K562 (cell line): ENCODE data around the gene HOTAIR. TPM values are rescaled to one million over a fixed set of nuclear protein-coding genes. Genes with fewer than 3 reads are reported as not detected.

Source experiments
- ATAC-seq: fragments of 200-7000 bp; cut with Tn5 transposase; 3 replicates; pipeline ENCODE4 v1.9.1; 2020; ENCODE audit warnings: moderate library complexity
- BruUV-seq: library from RNA; stranded (reverse); fragments of 400-500 nt; replicated peaks from 2 replicates; lab custom pipeline; 2021; lab: Mats Ljungman, UMichigan
- CTCF ChIA-PET: fragments of 300-600 bp; formaldehyde crosslinking; extraction: SDS; loops from one replicate; lab custom pipeline; 2021; ENCODE audit warnings: low intra/inter-chr PET ratio; lab: Yijun Ruan, JAX
- POLR2A ChIA-PET: fragments of 300-600, 350-650 bp; sonication (Branson Sonifier 250); formaldehyde crosslinking; extraction: SDS; loops from one replicate; lab custom pipeline; 2021; ENCODE audit warnings: antibody characterized with exemption, inconsistent platforms; lab: Yijun Ruan, JAX
- DNase-seq, 4 experiments: peaks; one replicate each; pipeline versions ENCODE4 v3.0.0 to v3.0.0-alpha.2; 2011 to 2018; ENCODE audit warnings: low spot score in 3 of 4, mixed read lengths in 3 of 4; ENCODE audit errors: extremely low read depth in 1 of 4
- FAIRE-seq: peaks from 2 replicates; lab custom pipeline; 2011; peaks lifted over from hg19 to GRCh38; lab: Jason Lieb, UNC
- H2AFZ ChIP-seq: 2 replicates; pipeline ENCODE4 v1.6.0; 2011; ENCODE audit warnings: low read depth, low read length, control low read depth, inconsistent platforms
- H3K27ac ChIP-seq: fragments of 200-600 bp; 3 replicates; pipeline ENCODE4 v1.8.0; 2011; ENCODE audit warnings: low read depth, mild to moderate bottlenecking, control low read depth, inconsistent platforms, low read length, moderate library complexity, mixed read lengths; ENCODE audit errors: extremely low read depth
- H3K27me3 ChIP-seq, 2 experiments: fragments of 300-600 bp in 1 of 2; 2 replicates in 1 of 2; 3 replicates in 1 of 2; pipeline versions ENCODE4 v1.6.0 to v1.8.0; 2011; ENCODE audit warnings: inconsistent platforms in 2 of 2, low read length in 2 of 2, mild to moderate bottlenecking in 1 of 2, mixed read lengths in 1 of 2, moderate library complexity in 1 of 2; ENCODE audit not compliant: control insufficient read depth in 2 of 2, insufficient read depth in 2 of 2
- H3K36me3 ChIP-seq: fragments of 300-600 bp; 3 replicates; pipeline ENCODE4 v1.8.0; 2011; ENCODE audit warnings: mild to moderate bottlenecking, low read length, inconsistent platforms; ENCODE audit not compliant: control insufficient read depth, insufficient read depth
- H3K4me1 ChIP-seq, 2 experiments: fragments of 200-600 bp in 1 of 2; replicated peaks in 1 of 2; 2 replicates in 1 of 2; 3 replicates in 1 of 2; pipeline versions ENCODE4 v1.5.1 to v1.8.0; 2011; ENCODE audit warnings: inconsistent platforms in 2 of 2, low read length in 2 of 2, mild to moderate bottlenecking in 1 of 2, mixed read lengths in 1 of 2, moderate library complexity in 1 of 2; ENCODE audit not compliant: control insufficient read depth in 2 of 2, insufficient read depth in 2 of 2
- H3K4me2 ChIP-seq: 2 replicates; pipeline ENCODE4 v1.6.1; 2011; ENCODE audit warnings: low read length, control low read depth, inconsistent platforms, mixed read lengths; ENCODE audit not compliant: insufficient read depth
- H3K4me3 ChIP-seq: fragments of 200-600 bp; sonication (generic), shearing (Covaris generic); 2 replicates; pipeline ENCODE4 v1.5.1; 2016; ENCODE audit warnings: control low read depth, inconsistent platforms
- H3K79me2 ChIP-seq: fragments of 200-600 bp; 3 replicates; pipeline ENCODE4 v1.8.0; 2011; ENCODE audit warnings: low read length, inconsistent platforms; ENCODE audit not compliant: control insufficient read depth, insufficient read depth
- H3K9ac ChIP-seq, 2 experiments: 2 replicates each; pipeline versions ENCODE4 v1.6.0 to v1.6.1; 2011; ENCODE audit warnings: low read depth in 2 of 2, low read length in 2 of 2, control low read depth in 1 of 2, inconsistent platforms in 1 of 2, mild to moderate bottlenecking in 1 of 2, mixed read lengths in 1 of 2; ENCODE audit not compliant: insufficient read depth in 1 of 2
- H3K9me1 ChIP-seq: one replicate; pipeline ENCODE4 v1.6.0; 2011; ENCODE audit warnings: inconsistent platforms, mild to moderate bottlenecking, low read length, moderate library complexity; ENCODE audit not compliant: control insufficient read depth, insufficient read depth
- H3K9me3 ChIP-seq: replicated peaks from 2 replicates; pipeline ENCODE4 v1.5.1; 2011; ENCODE audit warnings: low read depth, low read length, inconsistent platforms; ENCODE audit not compliant: control insufficient read depth, insufficient read depth
- H4K20me1 ChIP-seq: replicated peaks from 2 replicates; pipeline ENCODE4 v1.6.1; 2011; ENCODE audit warnings: low read length, inconsistent platforms, mixed read lengths; ENCODE audit not compliant: control insufficient read depth, insufficient read depth
- UBTF ChIP-seq, 2 experiments: IDR thresholded peaks; 2 replicates each; pipeline ENCODE4 v1.6.1; 2012; ENCODE audit warnings: improper control_type of control experiment in 2 of 2, low read depth in 2 of 2, low read length in 2 of 2, borderline replicate concordance in 1 of 2
- ZNF124 ChIP-seq: sonication (generic); formaldehyde crosslinking; IDR thresholded peaks from 2 replicates; pipeline ENCODE4 v1.8.1; 2022; ENCODE audit warnings: missing genetic modification reagents
- ZNF239 ChIP-seq: fragments of 250-450 bp; sonication (Bioruptor Pico); IDR thresholded peaks from 2 replicates; pipeline ENCODE4 v1.4.0; 2020; ENCODE audit warnings: mild to moderate bottlenecking
- ZNF512 ChIP-seq: IDR thresholded peaks from 2 replicates; pipeline ENCODE4 v1.6.1; 2016; ENCODE audit warnings: missing genetic modification characterization, missing compliant biosample characterization
- WGBS: fragments of 100-300 bp; shearing (Covaris generic); methylation state at CpG from one replicate; pipeline ENCODE4 v1.1.6; 2016; ENCODE audit warnings: low coverage, mixed read lengths; ENCODE audit not compliant: insufficient coverage; ENCODE audit errors: missing lambda C conversion rate; 5-methylcytosine and 5-hydroxymethylcytosine counted together
- in situ Hi-C: fragments of 300-500 bp; cut with MboI; formaldehyde crosslinking; loops from 4 replicates; pipeline ENCODE4 v1.15.0; 2018; ENCODE audit warnings: inconsistent platforms, mixed read lengths
- intact Hi-C: fragments of 100-400 bp; cut with micrococcal nuclease; formaldehyde crosslinking; loops from 2 replicates; pipeline ENCODE4 v1.14.2; 2022
- polyA plus RNA-seq, 8 experiments: library from polyadenylated mRNA; depleted of rRNA in 4 of 8; stranded (reverse) in 5 of 8; unstranded in 3 of 8; fragments of >200 nt; fragmentation: Nextera tagmentation in 2 of 8; fragmentation: Illumina TruSeq in 1 of 8; extraction: Ambion mirVana in 2 of 8; extraction: Trizol in 1 of 8; gene quantifications; 2 replicates each; pipeline versions ENCODE4 v1.2.1 to v1.2.3, GENCODE V29; 2011 to 2014; ENCODE audit warnings: inconsistent platforms in 1 of 8, missing spikeins in 1 of 8
- total RNA-seq, 7 experiments: library from RNA; depleted of rRNA in 6 of 7; stranded (reverse); fragments of >200 nt in 6 of 7; fragmentation: Illumina TruSeq in 2 of 7; extraction: Trizol in 2 of 7; gene quantifications; 2 replicates each; pipeline versions ENCODE4 v1.2.1 to v1.2.3, GENCODE V29; 2011 to 2021; ENCODE audit warnings: low replicate concordance in 1 of 7

HOTAIR gene
- total and polyA plus RNA-seq, 9 of the 15 experiments (the other 6 are each of a cell fraction or from before 2014, with no cell fraction given): 0.04 TPM; not detected in 8

GRCh38 chr12:53937596-53938325, 37.0 kb downstream of the HOTAIR start:
- POLR2A ChIA-PET: interaction anchor here (0.5 to 1.1 kb wide), 3 partner anchors 11 to 417 kb away, joined by 3 to 6 read pairs (median 5); partner anchors contain the start of gene HOXC12
- no peak overlapping the region for H3K9ac ChIP-seq
- in situ Hi-C loops (no loop called here), intact Hi-C loops (no loop called here)
- FAIRE-seq (no peak), ATAC-seq (no peak), DNase-seq (no peak)
- H3K9me1 ChIP-seq: no peaks in the 10 kb centered on the region
- H2AFZ ChIP-seq: no peak overlapping the region
- WGBS: 54% methylated on average over 23 of the region's 23 CpGs
- peaks cover 29 to 63% of the 10 kb centered on the region in 2 experiments for H3K27me3 ChIP-seq
- H4K20me1 ChIP-seq: no peaks in the 10 kb centered on the region
- no peaks in the 10 kb centered on the region for H3K9me3 ChIP-seq
- no peaks in the 10 kb centered on the region for H3K36me3 ChIP-seq
- H3K4me1 ChIP-seq: peaks cover 0 to 24% of the 10 kb centered on the region in 2 experiments; a peak in 2 of 5 replicates
- no peak overlapping the region for H3K27ac ChIP-seq
- CTCF ChIA-PET: interaction anchor here (0.6 kb wide), 1 partner anchor 699 kb away, joined by 3 read pairs; no protein-coding TSS in a partner anchor
- no TSS peak for BruUV-seq
- H3K4me2 ChIP-seq: no peak overlapping the region
- H3K79me2 ChIP-seq: no peaks in the 10 kb centered on the region
- H3K4me3 ChIP-seq: no peak overlapping the region
- TF ChIP-seq ZNF124 (CRISPR knock-in tag) (no peak), ZNF239 (CRISPR knock-in tag) (no peak), UBTF (IDR thresholded peaks at IDR 0.05; ENCODE audit: borderline replicate concordance in 1 of 2, low read depth in 2 of 2, low read length in 2 of 2) (no peak), ZNF512 (peak; percentile 34; the same call in 1 of the 2 replicates)
